Suprapubic skin (tissue), 3 donors: ENCODE data around the gene TMBIM4.

Experiments
- CTCF ChIP-seq, 2 donors: fragments of 200-600 bp in 1 of 2; fragments of 450-650 bp in 1 of 2; sonication (generic) in 1 of 2; IDR thresholded peaks; one replicate each; pipeline ENCODE4 v1.5.1; 2016 to 2019; ENCODE audit warnings: antibody characterized with exemption in 2 of 2, mild to moderate bottlenecking in 1 of 2, moderate library complexity in 1 of 2
- EP300 ChIP-seq: sonication (generic); formaldehyde crosslinking; IDR thresholded peaks from one replicate; pipeline ENCODE4 v1.6.1; 2017; ENCODE audit warnings: antibody characterized with exemption
- POLR2A ChIP-seq, 2 donors: fragments of 450-650 bp; IDR thresholded peaks; one replicate each; pipeline ENCODE4 v1.6.1; 2017; ENCODE audit warnings: antibody characterized with exemption in 2 of 2, mild to moderate bottlenecking in 2 of 2, moderate library complexity in 2 of 2

- no peak for TF ChIP-seq CTCF (IDR thresholded peaks at IDR 0.05)
- no peak for TF ChIP-seq EP300
- no peak for TF ChIP-seq POLR2A (IDR thresholded peaks at IDR 0.05)
Measured at GRCh38 chr12:66190519-66191370, 20.9 kb upstream of the TMBIM4 start.
